Measurements from ENCODE around the gene FNIP2.
"Not testable (repeated sequence)": the region's sequence is repeated elsewhere in the genome, so short reads cannot be mapped to it uniquely, and the experiment has no call there.

FNIP2 gene

DNA sequence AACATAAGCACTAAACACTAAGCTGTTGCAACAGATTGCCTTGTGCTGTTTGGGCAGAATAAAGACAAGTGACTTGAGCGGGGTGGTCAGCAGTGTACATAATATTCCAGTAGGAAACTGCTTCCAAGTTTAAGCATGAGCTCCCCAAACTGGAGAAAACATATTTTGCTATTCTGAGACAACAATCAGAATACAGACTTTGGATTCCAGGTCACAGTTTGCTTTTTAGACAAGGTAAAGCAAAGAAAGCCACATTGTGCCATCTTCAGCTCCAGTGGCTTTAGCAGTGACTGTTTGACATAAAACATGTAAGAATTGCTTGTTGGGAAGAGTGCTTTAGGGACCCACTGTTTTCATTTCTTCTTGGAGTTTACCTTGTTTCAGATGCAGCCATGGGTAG lies 136.0 kb downstream of the FNIP2 start:
- FAIRE-seq: no peak

DNA sequence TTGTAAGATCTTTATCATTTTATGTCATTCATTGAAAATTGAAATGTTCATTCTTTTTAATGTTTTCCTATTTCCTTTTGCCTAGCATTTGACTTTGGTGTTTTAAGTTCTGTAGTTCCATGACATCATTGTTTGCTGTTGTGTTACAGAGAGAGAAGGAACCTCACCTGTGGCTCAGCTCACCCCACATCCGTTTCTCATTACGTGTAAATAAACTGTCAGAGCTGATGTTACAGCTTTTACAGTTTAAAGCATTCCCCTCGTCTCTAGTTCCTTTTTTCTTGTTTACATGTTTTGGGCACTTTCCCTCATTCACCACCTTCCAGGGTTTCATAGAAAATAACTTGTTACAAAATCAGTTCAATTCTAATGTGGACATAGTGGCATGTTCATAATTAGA lies 137.2 kb downstream of the FNIP2 start:
- FAIRE-seq (no peak), DNase-seq (ENCODE audit: insufficient read length, low spot score) (no peak)
- TF ChIP-seq, protein P1, sequence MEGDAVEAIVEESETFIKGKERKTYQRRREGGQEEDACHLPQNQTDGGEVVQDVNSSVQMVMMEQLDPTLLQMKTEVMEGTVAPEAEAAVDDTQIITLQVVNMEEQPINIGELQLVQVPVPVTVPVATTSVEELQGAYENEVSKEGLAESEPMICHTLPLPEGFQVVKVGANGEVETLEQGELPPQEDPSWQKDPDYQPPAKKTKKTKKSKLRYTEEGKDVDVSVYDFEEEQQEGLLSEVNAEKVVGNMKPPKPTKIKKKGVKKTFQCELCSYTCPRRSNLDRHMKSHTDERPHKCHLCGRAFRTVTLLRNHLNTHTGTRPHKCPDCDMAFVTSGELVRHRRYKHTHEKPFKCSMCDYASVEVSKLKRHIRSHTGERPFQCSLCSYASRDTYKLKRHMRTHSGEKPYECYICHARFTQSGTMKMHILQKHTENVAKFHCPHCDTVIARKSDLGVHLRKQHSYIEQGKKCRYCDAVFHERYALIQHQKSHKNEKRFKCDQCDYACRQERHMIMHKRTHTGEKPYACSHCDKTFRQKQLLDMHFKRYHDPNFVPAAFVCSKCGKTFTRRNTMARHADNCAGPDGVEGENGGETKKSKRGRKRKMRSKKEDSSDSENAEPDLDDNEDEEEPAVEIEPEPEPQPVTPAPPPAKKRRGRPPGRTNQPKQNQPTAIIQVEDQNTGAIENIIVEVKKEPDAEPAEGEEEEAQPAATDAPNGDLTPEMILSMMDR (IDR thresholded peaks at IDR 0.05; ENCODE audit: insufficient read depth, missing control alignments): no peak

More for the DNA sequence above, 136.0 kb downstream of the FNIP2 start:
- DNase-seq (ENCODE audit: insufficient read length, low spot score): no peak
- TF ChIP-seq, protein P1 (IDR thresholded peaks at IDR 0.05; ENCODE audit: insufficient read depth, missing control alignments): no peak

DNA sequence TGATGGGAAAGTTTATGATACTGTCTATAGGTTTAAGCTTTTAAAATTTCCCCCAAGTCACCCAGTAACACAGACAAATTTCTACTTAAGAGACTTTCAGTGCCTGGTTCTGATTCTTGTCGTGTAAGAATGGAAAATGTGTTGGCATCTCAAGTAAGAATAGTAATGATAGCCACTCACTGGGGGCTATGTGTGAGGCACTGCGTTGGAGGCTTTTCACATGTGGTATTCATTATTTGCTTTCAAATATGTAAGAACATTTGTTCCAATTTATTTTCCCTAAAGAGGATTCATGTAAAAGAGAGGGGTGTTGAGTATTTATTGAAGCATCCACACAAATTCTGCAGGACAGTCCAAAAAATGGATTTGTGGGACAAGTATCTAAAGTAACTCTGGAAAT lies 143.6 kb downstream of the FNIP2 start:
- FAIRE-seq: no peak
- TF ChIP-seq, protein P1 (IDR thresholded peaks at IDR 0.05; ENCODE audit: insufficient read depth, missing control alignments): no peak
- no peak for DNase-seq (ENCODE audit: insufficient read length, low spot score)

DNA sequence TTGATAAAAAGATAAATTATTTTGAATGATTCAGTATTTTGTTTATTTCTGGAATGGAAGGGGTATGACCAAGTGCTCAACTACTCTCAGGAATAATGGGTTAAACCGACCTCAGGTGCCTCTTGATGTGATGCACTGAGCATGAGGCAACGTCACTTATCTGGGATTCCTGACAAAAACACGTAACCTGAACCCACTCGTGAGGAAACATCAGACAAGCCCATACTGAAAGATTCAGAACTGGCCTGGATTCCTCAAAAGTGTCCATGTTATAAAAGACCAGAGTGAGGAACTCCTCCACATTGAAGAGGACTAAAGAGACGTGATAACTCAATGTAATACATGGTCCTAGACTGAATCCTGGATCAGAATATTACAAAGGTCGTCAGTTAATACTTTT lies 144.0 kb downstream of the FNIP2 start:
- no peak for FAIRE-seq
- DNase-seq (ENCODE audit: insufficient read length, low spot score): no peak
- TF ChIP-seq, protein P1 (IDR thresholded peaks at IDR 0.05; ENCODE audit: insufficient read depth, missing control alignments): no peak

DNA sequence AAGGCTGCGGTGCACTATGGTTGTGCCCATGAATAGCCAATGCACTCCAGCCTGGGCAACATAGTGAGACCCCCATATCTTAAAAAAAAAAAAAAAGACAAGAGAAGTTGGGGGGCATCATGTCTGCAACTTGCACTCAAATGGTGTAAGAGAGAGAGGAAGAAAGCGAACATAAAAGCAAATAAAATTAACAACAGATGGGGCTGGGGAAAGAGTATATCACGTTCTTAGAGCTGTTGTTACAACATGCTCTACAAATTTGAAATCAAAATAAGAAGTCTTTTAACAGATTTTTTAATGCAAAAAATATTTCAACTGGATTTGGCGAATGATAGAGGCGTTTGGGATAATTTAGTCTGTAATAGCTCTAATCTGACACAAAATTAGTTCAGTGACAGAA lies 144.9 kb downstream of the FNIP2 start:
- TF ChIP-seq, protein P1 (IDR thresholded peaks at IDR 0.05; ENCODE audit: insufficient read depth, missing control alignments): no peak
- DNase-seq (ENCODE audit: insufficient read length, low spot score) (no peak), FAIRE-seq (no peak)

DNA sequence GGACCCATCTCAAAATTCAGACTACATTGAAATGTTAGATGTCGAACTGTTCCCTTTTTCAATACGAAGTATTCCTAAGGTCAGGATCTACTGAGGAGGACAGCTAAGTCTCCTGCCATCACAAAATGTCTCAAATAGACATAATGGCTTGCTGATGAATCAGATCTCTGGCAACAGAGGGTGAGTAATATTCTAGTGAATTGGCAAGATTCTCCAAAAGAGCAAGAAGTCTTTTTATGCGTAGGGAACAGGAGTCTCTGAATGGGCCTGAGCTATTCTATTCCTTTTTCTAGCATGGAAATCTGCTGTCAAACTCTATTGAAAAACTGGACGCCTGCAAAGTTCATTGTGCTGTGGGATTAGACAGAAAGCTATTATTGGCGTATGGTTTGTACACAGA lies 145.4 kb downstream of the FNIP2 start:
- no peak for DNase-seq (ENCODE audit: insufficient read length, low spot score)
- no peak for FAIRE-seq
- TF ChIP-seq, protein P1 (IDR thresholded peaks at IDR 0.05; ENCODE audit: insufficient read depth, missing control alignments): no peak

DNA sequence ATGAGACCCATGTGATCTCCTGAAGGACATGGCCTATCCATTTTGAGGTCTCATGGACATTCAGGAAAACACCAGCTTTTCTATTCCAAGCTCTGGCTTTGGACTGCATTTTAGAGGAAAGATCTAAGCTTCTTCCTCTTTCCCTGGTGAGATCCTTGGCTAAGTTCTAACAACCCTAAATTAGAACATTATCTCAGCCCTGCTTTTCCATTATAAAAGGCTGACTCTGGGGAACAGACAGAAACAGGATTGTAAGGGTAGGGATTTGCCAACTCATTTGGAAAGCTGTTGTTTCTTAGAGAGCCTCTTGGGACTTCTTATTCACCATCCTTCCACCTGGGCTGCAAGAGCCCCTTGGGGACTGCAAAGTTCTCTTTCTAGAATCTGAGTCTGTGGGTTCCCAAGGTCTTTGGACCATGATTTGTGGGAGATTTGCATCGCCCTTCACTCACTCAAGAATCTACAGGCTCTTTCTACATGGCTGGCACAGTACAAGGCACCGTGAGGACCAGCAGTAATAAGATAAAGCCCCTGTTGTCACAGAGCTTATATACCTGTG lies 146.9 kb downstream of the FNIP2 start:
- DNase-seq (ENCODE audit: insufficient read length, low spot score): no peak
- no peak for FAIRE-seq
- TF ChIP-seq, protein P1 (IDR thresholded peaks at IDR 0.05; ENCODE audit: insufficient read depth, missing control alignments): no peak

DNA sequence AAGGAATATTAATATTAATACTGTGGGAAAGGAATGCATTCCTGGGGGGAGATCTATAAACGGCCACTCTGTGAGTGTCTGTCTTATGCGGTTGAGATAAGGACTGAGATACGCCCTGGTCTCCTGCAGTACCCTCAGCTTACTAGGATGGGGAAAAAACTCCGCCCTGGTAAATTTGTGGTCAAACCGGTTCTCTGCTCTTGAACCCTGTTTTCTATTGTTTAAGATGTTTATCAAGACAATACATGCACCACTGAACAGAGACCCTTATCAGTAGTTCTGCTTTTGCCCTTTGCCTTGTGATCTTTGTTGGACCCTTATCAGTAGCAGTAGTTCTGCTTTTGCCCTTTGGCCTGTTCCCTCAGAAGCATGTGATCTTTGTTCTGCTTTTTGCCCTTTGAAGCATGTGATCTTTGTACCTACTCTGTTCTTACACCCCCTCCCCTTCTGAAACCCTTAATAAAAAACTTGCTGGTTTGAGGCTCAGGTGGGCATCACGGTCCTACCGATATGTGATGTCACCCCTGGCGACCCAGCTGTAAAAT lies 151.7 kb downstream of the FNIP2 start:
- DNase-seq (ENCODE audit: insufficient read length, low spot score); FAIRE-seq: not testable (repeated sequence)

DNA sequence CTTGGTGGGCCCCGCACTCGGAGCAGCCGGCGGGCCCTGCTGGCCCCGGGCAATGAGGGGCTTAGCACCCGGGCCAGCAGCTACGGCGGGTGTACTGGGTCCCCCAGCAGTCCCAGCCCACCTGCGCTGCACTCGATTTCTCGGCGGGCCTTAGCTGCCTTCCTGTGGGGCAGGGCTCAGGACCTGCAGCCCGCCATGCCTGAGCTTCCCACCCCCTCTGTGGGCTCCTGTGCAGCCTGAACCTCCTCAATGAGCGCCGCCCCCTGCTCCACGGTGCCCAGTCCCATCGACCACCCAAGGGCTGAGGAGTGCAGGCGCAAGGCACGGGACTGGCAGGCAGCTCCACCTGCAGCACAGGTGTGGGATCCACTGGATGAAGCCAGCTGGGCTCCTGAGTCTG lies 158.9 kb downstream of the FNIP2 start:
- FAIRE-seq; DNase-seq (ENCODE audit: insufficient read length, low spot score): not testable (repeated sequence)

Measured in D721Med (cell line).